NCI-H1930 (cell line): ENCODE measurements around the gene TSPEAR.

Source experiments
- DNase-seq, 2 experiments: peaks; one replicate each; lab custom pipeline; 2025; lab: John Stamatoyannopoulos, UW

The TSPEAR gene

GRCh38 chr21:44740742-44741141 lies 29.4 kb upstream of the TSPEAR start:
- no peak for DNase-seq

DNA sequence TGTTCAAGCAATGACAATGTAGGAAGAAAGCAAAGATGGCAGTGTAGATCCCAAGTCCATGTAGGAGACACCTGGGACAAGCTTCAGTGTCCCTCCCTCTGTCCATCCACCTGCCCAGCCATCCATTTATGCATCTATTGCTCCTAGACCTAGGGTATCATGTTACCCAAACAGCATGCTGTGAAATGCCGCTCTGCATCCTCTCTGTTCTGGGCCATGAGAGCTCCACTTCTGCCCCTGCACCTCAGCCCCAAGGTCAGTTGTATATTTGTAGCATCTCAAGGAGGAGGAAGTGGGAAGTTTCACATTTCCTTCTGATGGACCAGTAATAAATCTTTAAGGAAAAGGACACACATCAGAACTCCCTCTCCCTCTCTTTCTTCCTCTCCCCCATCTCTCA lies 27.9 kb upstream of the TSPEAR start:
- DNase-seq, result no peak

DNA sequence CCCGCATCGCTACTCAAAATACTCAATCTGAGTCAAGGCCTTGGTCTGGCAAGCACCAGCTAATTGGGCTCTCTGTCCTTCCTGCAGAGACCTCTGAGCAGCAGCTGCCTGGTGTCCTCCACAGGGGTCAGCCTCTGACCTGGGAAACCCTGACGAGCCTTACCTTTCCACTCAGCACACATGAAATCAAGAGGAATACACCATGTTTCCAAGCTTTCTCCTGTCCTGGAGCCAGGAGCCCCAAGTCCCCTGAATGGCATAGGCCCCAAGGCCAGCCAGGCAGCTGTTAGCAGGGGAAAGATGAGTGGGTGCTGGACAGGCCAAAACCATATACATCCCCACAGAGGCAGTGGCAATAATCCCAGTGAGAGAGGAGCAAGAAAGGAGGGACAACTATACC lies 27.2 kb upstream of the TSPEAR start:
- DNase-seq, result no peak

DNA sequence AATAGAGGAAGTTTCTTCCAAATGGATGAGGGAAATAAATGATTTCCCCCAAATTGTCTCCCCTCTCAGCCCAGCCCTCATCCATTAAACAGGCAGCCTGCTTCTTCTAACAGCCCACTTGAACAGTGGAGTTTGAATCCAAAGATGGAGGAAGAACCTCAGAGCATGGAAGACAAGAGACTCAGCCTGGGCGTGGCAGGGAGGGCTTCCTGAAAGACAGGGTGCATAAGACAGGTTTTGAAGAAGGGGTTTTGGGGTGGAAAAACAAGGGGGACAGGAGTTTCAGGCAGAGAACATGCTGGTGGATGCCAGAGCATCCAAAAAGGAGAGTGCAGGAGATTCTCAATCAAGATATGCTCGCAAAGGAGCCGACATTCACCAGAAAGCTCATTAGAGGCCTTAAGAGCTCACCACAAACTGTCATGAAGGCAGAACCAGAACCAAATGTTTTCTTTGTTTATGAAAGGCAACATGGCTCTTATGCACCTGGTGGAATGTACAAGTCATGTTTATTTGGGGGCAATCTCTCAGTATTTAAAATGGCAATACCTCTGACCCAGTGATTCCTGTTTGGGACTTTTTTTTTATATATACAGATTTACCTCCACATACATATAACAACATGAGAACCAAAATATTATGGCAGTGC lies 26.5 kb upstream of the TSPEAR start:
- DNase-seq, result peak in 1 of 2 experiments; percentile 7

DNA sequence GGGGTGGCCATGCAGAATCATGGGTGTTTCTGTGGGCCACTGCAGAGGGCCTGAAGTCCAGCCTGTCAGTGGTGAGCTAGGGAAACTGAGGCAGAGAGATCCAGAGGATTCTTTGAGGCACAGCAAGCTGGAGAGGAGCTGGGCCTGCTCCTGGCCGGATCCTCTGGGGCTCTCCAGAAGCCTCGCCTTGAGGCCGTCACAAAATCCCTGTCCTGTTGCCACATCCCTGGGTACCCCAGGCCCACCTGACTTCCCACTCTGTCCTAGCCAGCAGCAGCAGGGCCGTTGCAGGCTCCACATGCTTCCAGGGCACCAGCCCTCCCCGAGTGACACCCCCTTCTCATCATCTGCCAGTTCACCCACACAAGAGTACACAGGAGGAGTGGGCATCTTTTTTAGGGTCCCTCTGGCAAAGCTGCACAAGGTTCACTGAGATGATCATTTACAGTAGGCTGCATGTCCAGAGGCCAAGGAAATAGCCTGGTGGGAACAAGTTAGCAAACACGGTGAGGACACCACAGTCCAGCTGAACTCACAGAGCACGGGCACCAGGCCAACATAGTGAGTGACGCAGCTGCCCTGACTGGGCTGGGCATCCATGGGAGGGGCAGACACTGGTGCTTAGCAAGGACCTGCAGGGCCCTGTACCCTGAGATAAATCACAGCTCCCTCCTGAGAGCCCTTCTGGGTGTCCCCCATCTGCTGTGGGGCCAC lies 25.1 kb upstream of the TSPEAR start:
- DNase-seq, result no peak

DNA sequence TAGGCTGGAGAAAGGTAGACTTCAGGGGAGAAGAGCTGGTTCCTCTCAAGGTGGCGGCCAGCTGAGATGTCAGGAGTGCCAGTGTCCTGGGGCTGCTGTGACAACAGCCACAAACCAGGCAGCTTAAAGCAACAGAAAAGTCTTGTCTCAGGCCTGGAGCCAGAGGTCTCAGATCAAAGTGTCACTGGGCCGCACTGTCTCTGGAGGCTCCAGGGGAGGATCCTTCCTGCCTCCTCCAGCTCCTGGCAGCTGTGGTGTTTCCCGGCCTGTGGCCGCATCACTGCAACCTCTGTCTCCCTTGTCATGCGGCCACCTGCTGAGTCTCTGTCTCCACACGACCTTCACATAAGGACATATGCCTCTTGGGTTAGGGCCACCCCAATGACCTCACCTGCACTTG lies 24.4 kb upstream of the TSPEAR start:
- no peak for DNase-seq

DNA sequence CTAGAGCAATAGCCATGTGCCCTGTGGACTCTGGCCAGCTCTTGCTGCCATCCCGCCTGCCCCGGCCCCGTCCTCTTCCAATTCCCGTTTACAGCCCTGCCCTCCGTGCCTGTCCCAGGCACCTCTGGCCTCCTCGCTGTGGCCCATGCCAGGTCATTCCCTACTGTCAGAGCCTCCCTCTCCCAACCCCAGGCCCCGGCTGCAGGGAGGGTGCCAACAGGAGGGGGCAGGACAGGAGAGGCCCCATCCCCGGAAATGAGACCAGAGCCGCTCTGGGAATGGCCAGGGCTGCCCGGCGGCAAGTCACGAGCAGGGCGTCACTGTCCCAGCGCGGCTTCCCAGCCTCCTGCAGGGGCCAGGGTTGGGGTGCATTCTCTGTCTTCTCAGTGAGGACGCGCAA lies 23.5 kb upstream of the TSPEAR start:
- no peak for DNase-seq

DNA sequence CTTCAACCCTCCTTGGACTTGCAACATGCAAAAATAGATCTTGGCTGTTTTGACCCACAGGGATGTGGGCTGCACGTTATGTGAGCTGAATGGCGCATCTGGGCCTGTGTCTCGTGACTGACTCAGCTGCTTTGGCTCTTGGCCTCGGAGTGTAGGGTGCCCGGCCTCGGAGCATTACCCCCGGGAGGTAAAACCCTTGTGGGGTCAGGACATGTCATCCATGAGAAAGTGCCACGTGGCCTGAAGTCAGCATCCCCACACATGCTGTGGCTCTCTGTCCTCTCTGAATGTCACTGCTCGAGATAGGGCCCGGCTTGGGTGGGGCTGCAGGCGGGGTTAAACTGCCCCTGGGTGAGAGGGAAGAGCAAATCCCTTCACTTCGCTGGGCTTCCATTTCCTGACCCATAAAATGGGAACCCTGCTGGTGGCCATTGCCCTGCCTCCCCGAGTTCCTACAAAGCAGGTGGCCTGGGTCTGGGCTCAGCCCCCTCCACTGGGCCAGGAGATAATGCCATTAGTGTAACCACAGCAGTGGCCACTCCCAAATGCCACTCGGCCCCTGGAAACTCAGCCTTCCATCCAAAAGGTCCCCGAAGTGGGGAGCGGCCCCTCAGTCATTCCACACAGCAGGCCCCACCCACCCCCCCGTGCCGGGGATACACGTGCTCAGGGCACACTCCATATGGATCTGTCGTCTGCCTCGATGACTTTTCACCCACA lies 22.8 kb upstream of the TSPEAR start:
- no peak for DNase-seq

- no peak for DNase-seq
Measured at GRCh38 chr21:44732956-44733355, 21.6 kb upstream of the TSPEAR start.

DNA sequence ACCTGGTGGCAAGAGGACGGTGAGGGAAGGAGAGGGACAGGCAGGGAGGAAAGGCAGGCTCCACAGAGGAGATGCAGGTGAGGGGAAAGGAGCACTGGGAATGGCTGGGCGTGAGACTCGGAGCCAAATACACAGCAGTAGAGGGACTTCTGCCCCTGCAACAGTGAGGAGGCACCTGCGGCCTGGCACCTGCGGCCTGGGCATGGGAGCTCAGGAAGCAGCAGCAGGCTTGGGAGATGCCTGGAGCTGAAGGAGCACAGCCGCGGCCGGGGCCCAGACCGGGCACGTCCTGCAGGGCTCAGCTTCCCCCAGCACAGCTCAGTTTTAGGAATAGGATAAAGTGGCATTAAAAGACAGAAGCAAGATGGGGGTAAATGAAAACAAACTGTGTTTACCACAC lies 20.9 kb upstream of the TSPEAR start:
- no peak for DNase-seq

DNA sequence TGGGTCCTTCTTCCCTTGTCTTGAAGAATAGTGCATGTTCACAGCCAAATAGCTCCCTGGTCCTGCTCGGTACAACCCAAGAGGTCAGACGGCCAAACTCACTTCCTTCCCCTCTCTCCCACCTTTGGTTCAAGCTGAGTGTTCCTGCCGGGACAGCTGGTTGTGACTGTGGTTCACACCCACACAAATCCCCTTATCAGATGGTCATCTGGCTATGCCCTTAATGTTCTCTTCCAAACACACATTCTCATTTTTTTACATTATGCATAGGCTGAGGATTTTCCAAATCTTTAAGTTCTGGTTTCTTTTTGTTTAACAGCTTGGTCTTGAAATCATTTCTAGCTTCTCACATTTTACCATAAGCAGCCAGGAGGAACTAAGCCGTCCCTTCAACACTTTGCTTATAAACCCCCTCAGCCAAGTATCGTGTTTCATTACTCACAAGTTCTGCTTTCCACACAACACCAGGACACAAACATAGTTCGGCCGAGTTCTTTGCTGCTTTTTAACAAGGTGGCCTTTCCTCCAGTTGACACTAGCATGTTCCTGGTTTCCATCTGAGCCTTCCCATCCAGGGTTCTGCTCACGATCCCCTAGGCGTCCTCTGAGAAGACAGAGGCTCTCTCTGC lies 19.7 kb upstream of the TSPEAR start:
- no peak for DNase-seq

- DNase-seq, result no peak
Measured at GRCh38 chr21:44730028-44730395, 18.6 kb upstream of the TSPEAR start.

DNA sequence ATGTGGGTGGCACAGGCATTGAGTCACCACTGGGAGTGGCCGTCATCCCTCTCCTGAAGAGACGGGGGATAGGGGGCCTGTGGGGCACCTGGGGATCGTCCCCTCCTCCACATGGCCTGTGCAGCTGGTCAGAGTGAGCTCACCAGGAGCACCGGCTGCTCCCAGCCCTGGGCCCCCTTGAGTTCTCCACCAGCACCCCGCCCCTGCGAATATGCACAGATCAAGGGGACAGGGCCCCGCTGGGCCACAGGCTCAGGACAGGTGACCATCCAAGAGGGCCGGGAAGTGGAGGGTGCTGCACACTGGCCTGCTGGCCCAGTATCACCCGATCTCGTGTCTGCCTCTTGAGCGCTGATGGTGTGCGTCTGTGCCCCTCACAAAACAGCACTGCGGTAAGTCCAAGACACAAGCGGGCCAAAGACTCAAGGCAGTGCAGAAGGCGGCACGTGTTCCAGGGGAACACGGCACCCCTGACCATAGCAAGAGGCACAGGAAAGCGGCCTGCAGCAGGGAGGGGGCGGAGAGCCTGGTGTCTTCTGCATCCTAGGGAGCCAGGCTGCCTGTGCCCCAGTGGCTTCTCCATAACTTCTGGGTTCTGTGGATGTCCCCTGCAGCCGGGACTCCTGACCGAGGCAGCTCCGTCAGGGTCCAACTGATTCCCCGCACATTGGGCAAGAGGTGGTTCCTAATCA lies 18.1 kb upstream of the TSPEAR start:
- no peak for DNase-seq

GRCh38 chr21:44728716-44729115 lies 17.3 kb upstream of the TSPEAR start:
- DNase-seq, result no peak

GRCh38 chr21:44727757-44728156 lies 16.4 kb upstream of the TSPEAR start:
- no peak for DNase-seq

DNA sequence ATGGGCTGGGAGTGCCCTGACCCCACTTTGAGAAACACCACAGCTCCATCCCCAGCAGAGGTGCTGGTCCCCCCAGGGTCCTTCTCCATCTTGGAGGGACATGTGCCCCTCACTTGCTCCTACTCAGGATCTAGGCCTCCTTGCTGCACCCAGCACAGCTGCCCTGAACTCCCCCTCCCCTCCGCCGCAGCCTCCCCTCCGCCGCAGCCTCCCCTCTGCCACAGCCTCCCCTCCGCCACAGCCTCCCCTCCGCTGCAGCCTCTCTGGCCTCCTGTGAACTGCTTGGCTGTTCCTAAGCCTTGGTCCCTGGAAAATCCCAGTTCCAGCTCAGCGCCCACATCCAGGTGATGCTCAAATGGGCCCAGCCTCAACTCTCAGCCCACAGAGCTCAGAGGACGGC lies 15.9 kb upstream of the TSPEAR start:
- no peak for DNase-seq

- DNase-seq, result no peak
Measured at GRCh38 chr21:44726826-44727225, 15.5 kb upstream of the TSPEAR start.

GRCh38 chr21:44724926-44725325 lies 13.6 kb upstream of the TSPEAR start:
- no peak for DNase-seq

- no peak for DNase-seq
Measured at GRCh38 chr21:44724196-44724595, 12.8 kb upstream of the TSPEAR start.

DNA sequence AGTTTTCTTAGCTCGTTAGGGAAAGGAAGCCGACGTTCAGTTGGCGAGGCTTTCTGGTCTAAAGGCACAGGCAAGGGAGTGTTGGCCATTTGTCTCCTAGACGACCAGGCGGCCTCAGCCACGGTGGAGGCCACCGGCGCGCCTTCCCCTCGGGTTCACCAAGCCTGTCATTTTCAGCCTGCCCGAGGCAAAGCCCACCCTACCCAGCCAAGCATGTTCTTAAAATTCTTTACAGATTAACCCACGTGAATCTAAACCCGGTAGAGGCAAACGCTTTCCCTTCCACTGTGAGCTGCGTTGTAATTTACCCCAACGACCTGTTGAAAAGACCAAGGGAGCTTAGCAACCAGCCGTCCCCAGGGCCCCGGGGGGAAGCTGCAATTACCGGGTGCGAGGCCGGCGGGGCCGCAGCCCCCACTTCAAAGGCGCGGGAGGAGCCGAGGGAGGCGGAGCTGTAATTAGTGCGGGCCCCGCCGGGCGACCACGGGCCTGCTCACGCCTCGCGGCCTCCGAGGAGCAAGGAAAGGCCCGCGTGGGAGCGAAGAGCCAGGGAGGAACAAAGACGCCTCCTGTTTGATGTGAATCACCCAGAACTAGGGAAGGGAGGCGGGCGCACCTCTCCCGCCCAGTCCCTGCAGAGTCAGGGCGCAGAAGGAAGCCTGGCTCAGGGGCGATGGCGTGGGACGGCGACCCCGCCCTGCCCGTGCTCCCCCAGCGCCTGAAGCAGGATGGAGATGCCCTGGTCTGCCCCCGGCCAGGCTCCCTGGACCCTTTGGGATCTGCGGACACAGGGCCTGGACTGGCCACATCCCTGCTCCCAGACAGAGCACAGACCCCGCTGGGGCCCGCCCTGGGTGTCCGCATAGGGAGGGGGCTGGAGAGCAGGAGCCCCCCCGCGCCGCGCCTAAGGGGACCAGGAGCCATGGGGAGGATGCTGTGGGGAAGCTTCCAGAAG lies 12.1 kb upstream of the TSPEAR start:
- peak; percentile 27 to 60 for DNase-seq

DNA sequence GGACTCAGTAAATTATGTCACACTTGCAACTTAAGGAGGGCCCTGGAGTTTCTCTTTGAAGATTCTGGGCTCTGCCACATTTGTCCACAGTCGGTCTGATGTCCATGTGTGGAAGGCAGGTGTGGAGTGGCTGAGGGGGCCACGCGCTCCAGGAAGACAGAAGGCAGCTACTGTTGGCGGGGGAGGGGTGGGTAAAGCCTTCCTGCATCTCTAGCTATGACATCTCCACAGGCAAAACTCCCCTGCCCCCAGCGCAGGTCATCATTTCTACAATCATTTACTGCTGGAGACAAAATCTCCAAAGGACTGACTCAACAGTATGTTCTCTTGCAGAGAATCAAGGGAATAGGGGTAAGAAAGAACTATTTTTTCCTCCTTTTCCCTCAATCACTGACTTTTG lies 11.4 kb upstream of the TSPEAR start:
- DNase-seq, result no peak
